ENCODE data around the gene SLC8A1.

The SLC8A1 gene

GRCh38 chr2:40108851-40109250 is 343.0 kb downstream of the SLC8A1 start:
- Histone ChIP-seq H3K9me3 (ENCODE audit: insufficient read depth, low read length, severe bottlenecking) (no peaks in the 10 kb centered on the region), H3K36me3 (ENCODE audit: insufficient read depth, low read length) (peaks cover 11% of the 10 kb centered on the region; the same call in 1 of the 2 replicates), H3K4me3 (ENCODE audit: low read depth in 1 of 2, low read length in 2 of 2) (no peak overlapping the region), H3K79me2 (ENCODE audit: insufficient read depth, low read length) (no peaks in the 10 kb centered on the region), H3K9ac (ENCODE audit: low read depth, low read length) (no peak overlapping the region), H3K4me2 (ENCODE audit: insufficient read depth, low read length) (no peak overlapping the region), H4K20me1 (ENCODE audit: insufficient read depth, low read length) (no peaks in the 10 kb centered on the region), H3K27me3 (ENCODE audit: insufficient read depth, low read length, poor library complexity) (no peaks in the 10 kb centered on the region), H3K4me1 (ENCODE audit: insufficient read depth, low read length) (0 out of 2 replicates have a peak, but pooled peaks cover 3% of the 10 kb centered on the region), H3K27ac (ENCODE audit: low read length) (no peak overlapping the region), H2AFZ (ENCODE audit: low read depth, low read length) (no peak overlapping the region)
- no peak for ATAC-seq (ENCODE audit: insufficient read depth, low read depth)
- no peak for DNase-seq
- TF ChIP-seq EZH2 (IDR thresholded peaks at IDR 0.05; ENCODE audit: borderline replicate concordance, low read depth, low read length, severe bottlenecking) (no peak), CTCF (IDR thresholded peaks at IDR 0.05; ENCODE audit: borderline replicate concordance, extremely low read depth, low read length, poor library complexity, severe bottlenecking) (no peak)

DNA sequence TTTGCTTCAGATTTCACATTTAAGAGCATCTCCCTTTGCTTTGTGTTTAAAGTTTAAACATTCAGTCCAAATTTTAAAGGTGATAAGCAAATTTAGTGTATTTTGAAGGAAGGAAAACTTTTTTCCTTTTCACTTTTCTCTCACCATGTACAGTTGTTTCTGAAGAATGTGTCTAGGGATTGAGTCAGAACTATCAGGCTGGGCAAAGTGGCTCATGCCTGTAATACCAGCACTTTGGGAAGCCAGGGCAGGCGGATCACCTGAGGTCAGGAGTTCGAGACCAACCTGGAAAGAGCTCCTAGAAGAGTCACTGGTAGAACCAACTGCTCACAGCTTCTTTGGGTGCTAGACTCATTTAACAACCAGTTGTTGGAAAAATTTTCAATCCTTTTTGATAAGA is 345.8 kb downstream of the SLC8A1 start:
- Histone ChIP-seq H3K36me3 (ENCODE audit: insufficient read depth, low read length) (0 out of 2 replicates have a peak, but pooled peaks cover 5% of the 10 kb centered on the region), H2AFZ (ENCODE audit: low read depth, low read length) (no peak overlapping the region), H3K9me3 (ENCODE audit: insufficient read depth, low read length, severe bottlenecking) (no peaks in the 10 kb centered on the region), H3K9ac (ENCODE audit: low read depth, low read length) (no peak overlapping the region), H3K4me2 (ENCODE audit: insufficient read depth, low read length) (no peak overlapping the region), H3K79me2 (ENCODE audit: insufficient read depth, low read length) (no peaks in the 10 kb centered on the region), H3K27ac (ENCODE audit: low read length) (no peak overlapping the region), H3K4me3 (ENCODE audit: low read depth in 1 of 2, low read length in 2 of 2) (no peak overlapping the region), H3K4me1 (ENCODE audit: insufficient read depth, low read length) (peaks cover 20% of the 10 kb centered on the region), H4K20me1 (ENCODE audit: insufficient read depth, low read length) (no peaks in the 10 kb centered on the region), H3K27me3 (ENCODE audit: insufficient read depth, low read length, poor library complexity) (no peaks in the 10 kb centered on the region)
- ATAC-seq (ENCODE audit: insufficient read depth, low read depth): no peak
- TF ChIP-seq EZH2 (IDR thresholded peaks at IDR 0.05; ENCODE audit: borderline replicate concordance, low read depth, low read length, severe bottlenecking): no peak
- TF ChIP-seq CTCF (IDR thresholded peaks at IDR 0.05; ENCODE audit: borderline replicate concordance, extremely low read depth, low read length, poor library complexity, severe bottlenecking): no peak
- no peak for DNase-seq

DNA sequence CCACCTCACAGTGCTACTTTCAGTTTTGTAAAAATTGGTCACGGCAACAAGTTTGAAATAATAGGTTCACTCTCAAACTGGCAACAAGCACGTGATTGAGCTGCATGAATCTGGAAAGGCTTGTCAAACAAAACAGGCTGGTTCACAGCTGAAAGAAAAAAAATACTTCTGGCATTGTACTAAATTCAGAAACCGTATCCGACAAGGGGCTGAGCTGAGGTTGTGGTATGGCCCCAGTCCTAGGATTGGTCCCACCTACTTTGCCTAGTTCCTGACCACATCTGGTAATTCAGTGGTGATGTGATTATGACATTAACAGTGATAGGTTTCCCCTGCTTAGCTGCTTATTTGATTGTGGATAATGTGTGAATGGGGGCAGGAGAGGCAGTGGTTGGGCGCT is 346.3 kb downstream of the SLC8A1 start:
- H3K79me2 ChIP-seq (ENCODE audit: insufficient read depth, low read length): no peaks in the 10 kb centered on the region

More for the DNA sequence above, 346.3 kb downstream of the SLC8A1 start:
- DNase-seq (no peak), ATAC-seq (ENCODE audit: insufficient read depth, low read depth) (no peak; the same call in 1 of the 3 replicates)
- Histone ChIP-seq H3K4me1 (ENCODE audit: insufficient read depth, low read length) (peaks cover 25% of the 10 kb centered on the region), H2AFZ (ENCODE audit: low read depth, low read length) (no peak overlapping the region), H3K9me3 (ENCODE audit: insufficient read depth, low read length, severe bottlenecking) (no peaks in the 10 kb centered on the region), H3K9ac (ENCODE audit: low read depth, low read length) (no peak overlapping the region), H3K27me3 (ENCODE audit: insufficient read depth, low read length, poor library complexity) (no peaks in the 10 kb centered on the region), H3K4me2 (ENCODE audit: insufficient read depth, low read length) (no peak overlapping the region), H3K4me3 (ENCODE audit: low read depth in 1 of 2, low read length in 2 of 2) (no peak overlapping the region), H4K20me1 (ENCODE audit: insufficient read depth, low read length) (no peaks in the 10 kb centered on the region), H3K36me3 (ENCODE audit: insufficient read depth, low read length) (0 out of 2 replicates have a peak, but pooled peaks cover 5% of the 10 kb centered on the region), H3K27ac (ENCODE audit: low read length) (no peak overlapping the region)
- TF ChIP-seq EZH2 (IDR thresholded peaks at IDR 0.05; ENCODE audit: borderline replicate concordance, low read depth, low read length, severe bottlenecking) (no peak), CTCF (IDR thresholded peaks at IDR 0.05; ENCODE audit: borderline replicate concordance, extremely low read depth, low read length, poor library complexity, severe bottlenecking) (no peak)
